Superior temporal gyrus (tissue), 1 donor: ENCODE results near the gene PTGER3.
"Not testable (repeated sequence)": the region's sequence is repeated elsewhere in the genome, so short reads cannot be mapped to it uniquely, and the experiment has no call there.

Experiments
- DNase-seq: peaks from one replicate; pipeline ENCODE4 v3.0.0-alpha.2; 2016; ENCODE audit errors: extremely low spot score

Gene PTGER3

GRCh38 chr1:71002709-71003475, 44.7 kb downstream of the PTGER3 start:
- DNase-seq: no peak

GRCh38 chr1:71001624-71002023, 46.0 kb downstream of the PTGER3 start:
- no peak for DNase-seq

DNA sequence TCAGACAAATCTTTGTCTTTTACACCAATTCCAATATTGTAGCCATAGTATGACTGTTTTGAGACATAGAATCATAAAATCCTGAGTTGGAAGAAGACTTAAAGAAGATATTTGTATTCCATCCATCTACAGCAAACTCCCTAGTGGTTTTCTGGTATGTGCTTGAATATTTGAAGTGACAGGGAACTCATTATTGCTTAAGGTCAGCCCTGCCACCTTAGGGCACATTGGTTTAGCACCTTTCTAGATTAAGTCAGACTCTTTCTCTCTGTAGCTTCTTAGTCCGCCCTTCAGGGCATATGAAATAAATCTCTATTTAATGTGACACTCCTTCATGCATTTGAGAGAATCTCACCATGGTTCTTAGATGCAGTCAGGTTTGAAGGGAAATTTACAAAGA, 49.8 kb downstream of the PTGER3 start:
- DNase-seq: no peak

DNA sequence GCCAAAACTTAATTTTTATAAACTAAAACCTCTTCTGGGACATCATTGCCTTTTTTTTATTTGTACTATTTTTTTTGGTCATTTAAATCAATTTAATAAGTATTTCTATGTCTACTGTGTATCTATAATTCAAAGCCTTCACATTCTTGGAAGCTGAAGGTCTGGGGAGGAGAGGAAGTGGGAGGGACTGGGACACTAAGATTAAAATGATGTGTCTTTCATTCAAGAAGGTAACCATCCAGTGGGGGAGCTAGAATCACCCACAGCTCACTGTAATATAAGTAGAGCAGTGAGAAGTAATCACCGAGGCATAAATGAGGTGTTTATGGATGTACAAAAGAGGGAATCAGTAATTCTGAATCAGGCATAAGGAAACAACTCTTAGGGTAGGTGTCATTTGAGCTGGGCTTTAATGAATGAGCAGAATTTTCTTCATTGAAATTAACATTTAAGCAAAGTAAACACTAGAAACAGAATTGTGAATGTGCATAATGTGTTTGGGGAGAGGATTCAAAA, 52.8 kb downstream of the PTGER3 start:
- no peak for DNase-seq

GRCh38 chr1:70993798-70994197, 53.8 kb downstream of the PTGER3 start:
- DNase-seq: no peak

- no peak for DNase-seq
Observed at GRCh38 chr1:70992521-70992920, 55.1 kb downstream of the PTGER3 start.

DNA sequence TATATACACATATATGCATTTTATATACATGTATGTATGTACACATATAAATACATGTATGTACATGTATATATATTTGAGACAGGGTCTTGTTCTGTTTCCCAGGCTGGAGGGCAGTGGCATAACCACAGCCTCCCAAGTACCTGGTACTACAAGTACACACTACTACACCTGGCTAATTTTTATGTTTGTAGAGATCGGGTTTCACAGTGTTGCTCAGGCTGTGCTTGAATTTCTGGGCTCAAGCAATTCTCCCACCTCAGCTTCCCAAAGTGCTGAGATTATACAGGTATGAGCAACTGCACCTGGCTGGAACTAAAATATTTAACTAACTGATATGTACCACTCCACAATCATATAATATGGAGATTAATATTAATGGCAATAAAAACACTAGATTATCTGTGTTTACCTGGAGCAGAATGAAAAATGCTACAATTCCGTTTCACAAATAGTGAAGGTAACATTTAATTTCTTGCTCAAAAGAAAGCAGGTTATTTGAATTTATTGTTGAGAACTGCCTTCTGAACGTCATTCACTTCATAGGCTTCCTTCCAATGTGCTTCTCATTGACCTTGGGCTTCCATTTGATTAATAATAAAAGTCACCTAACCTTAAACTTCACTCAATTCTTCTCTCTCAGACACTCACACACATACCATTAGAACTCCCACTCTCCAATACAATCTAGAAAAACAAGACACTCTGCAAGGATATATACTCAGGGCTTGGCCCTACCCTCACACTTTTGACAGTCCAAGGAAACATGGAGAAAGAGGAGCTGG, 57.0 kb downstream of the PTGER3 start:
- DNase-seq: no peak

DNA sequence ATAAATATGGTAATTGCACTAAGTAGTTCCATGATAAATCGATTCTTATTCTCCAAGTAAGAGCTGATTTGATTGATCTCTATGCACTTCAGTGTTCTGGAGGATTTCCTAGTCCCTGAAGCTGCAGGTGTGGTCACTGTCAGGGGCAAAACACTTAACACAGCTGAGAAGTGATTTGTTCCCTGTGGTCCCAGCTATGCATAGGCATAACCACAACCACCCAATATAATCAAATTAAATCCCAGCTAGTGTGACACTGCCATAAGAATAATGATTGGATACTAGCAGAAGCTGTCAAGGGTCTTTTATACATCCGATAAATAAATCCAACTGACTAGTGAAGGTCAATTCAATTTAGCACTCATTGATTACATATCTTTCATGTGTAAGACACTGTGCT, 60.1 kb downstream of the PTGER3 start:
- no peak for DNase-seq

GRCh38 chr1:70985776-70986225, 61.8 kb downstream of the PTGER3 start:
- DNase-seq: not testable (repeated sequence)

DNA sequence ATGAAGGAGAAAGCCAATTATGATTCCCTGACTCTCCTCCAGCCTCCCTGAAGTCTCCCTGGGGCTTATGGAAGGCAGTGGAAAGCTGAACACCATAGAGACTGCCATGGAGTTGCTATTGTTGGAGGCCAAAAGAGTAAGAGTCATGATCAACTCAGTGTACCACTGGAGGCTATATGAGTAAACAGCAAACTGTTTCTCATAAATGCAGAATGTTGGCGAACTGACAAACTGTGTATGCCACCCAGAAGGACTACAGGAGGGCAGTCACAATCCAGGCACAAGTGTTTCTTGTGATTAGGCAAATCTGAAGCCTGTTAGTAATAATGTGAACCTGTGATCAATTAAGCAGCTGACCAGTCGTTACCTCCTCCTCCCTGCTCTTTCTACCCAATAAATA, 62.3 kb downstream of the PTGER3 start:
- not testable (repeated sequence) for DNase-seq

- no peak for DNase-seq
Observed at GRCh38 chr1:70980361-70980760, 67.3 kb downstream of the PTGER3 start.

DNA sequence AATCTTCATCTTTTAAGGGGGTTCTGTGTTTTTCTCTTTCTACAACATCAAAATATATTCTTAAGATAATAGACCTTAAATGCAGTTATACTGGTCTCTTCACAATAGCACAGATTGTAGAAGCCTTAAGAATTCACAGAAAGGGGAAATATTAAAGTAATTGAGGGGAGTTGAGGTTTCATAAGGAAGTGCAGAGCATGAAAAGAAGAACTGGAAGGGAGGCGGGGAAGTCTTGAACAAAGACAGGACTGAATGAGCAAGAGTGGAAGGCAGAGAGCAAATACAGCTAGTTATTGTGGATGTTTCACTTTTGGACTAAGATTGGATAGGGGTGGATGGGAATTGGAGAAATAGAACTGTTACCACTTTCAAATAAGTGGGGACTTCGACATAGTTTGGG, 67.7 kb downstream of the PTGER3 start:
- no peak for DNase-seq

GRCh38 chr1:70979313-70979712, 68.3 kb downstream of the PTGER3 start:
- DNase-seq: no peak

DNA sequence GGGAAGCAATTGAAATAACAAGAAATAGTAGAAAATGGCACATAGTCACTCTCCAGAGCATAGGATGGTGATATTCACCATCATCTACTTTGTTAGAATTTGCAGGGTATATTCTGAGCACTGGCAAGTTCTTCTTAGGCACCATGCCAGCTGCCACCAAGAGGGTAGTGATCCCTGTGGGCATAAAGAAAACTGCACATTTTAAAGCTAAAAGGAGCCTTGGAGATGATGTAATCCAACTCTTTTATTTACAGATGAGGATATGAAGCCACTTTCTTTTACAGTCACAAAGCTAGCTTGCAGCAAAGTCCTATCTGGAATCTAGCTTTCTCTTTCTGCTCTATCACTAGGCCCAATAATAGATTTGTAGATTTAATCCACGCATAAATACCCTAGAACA, 69.0 kb downstream of the PTGER3 start:
- no peak for DNase-seq

DNA sequence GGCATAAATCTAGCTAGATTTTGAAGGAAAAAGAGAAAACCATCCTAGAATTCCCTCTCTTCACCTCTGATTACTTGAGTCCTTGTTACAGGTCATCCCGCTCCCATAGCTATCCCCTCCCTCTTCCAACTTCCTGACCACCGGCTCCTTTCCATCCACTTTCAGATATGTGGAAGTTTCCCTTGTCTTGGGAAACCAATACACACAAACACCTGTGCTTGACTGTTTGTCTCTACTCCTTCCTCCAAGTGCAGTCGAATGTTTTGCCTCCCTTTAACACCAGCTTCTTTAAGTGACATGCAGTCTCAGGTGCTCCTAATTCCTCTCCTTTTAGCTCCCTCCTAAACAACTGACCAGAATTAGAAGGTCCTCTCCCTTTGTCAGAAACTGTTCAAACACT, 70.0 kb downstream of the PTGER3 start:
- DNase-seq: no peak

DNA sequence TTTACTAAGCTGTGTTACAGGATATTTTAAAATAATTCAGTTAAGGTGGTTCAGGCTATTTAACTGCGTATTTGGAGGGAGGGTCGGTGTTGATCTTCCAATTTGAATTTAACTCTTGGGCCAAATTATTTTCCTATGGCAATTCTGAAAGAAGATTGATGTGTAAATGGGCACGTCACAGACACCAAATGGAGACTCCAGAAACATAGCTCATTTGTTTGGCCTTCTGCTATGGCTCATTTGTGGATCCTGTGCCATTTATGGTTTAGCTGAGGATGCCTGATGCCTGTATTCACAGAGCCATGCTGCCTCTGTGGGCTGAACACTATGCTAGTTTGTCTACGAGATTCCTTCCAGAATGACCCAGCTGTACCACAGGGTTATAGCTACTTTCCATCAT, 70.6 kb downstream of the PTGER3 start:
- DNase-seq: no peak

- no peak for DNase-seq
Observed at GRCh38 chr1:70973754-70974153, 73.9 kb downstream of the PTGER3 start.

- no peak for DNase-seq
Observed at GRCh38 chr1:70970407-70970806, 77.2 kb downstream of the PTGER3 start.

DNA sequence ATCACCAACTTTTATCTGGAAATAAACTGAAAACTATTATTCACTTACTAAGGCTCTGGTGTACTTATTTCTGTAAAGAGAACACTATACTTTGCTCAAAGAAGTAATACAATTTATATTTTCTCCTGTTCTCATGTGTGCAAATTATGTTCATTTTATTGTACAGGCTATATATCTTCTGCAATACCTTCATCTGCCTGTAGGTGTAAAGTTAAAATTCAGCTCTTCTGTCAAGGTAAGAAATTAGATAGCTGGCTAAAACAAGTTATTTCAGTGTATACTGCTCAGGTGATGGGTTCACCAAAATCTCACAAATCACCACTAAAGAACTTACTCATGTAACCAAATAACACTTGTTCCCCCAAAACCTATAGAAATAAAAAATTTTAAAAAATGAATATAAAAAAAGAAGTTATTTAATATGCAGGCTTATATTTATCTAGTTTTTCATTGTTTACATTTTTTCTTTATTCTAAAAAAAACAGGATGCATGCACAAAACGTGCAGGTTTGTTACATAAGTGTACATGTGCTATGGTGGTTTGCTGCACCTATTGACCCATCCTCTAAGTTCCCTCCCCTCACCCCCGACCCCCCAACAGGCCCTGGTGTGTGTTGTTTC, 81.5 kb downstream of the PTGER3 start:
- no peak for DNase-seq

- DNase-seq: no peak
Observed at GRCh38 chr1:70963374-70963773, 84.2 kb downstream of the PTGER3 start.

DNA sequence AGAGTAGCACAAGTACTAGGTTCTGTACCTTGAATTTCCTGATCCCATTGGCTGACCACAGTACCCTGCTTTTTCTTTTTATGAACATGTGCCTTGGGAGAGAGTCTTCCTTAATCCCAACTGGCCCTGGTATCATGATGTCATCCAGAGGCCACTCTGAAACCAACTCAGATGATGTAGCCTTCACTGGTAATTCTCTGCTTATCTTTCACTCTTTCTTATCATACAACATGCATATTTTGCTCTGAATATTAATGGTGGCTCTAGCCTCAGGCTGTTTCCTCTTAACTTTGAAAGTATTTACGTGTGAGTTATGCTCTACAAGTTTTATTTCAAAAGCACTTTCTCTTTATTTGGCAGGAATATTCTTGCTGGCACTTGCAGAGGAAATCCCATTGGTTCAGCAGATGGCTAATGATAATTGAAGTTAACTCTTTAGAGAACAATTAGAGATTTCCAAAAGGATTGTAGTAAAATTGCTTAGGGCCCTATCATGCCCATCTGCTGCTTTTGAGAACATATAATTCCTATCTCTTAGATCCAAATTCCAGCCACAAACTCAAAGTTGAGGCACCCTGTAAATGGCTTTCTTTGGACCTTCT, 86.1 kb downstream of the PTGER3 start:
- DNase-seq: no peak

GRCh38 chr1:70948396-70949017, 99.1 kb downstream of the PTGER3 start:
- no peak for DNase-seq
